IgD-negative memory B cell (primary cell): ENCODE results near the gene KAZN. TPM values are rescaled to one million over a fixed set of nuclear protein-coding genes. Genes with fewer than 3 reads are reported as not detected.
A peak's percentile ranks its signal among the peaks of the same experiment; 100 is the strongest.

Source experiments
- H3K27ac Mint-ChIP-seq, 3 donors: one replicate each; pipeline ENCODE4 v1.8.0; 2020 to 2022; ENCODE audit warnings: mild to moderate bottlenecking in 3 of 3, mixed read lengths in 3 of 3, moderate library complexity in 1 of 3
- H3K27me3 Mint-ChIP-seq: one replicate; pipeline ENCODE4 v1.8.0; 2021; ENCODE audit warnings: mixed read lengths
- H3K36me3 Mint-ChIP-seq: one replicate; pipeline ENCODE4 v1.8.0; 2020; ENCODE audit warnings: mild to moderate bottlenecking, mixed read lengths
- H3K4me1 Mint-ChIP-seq, 3 donors: one replicate each; pipeline ENCODE4 v1.8.0; 2020 to 2022; ENCODE audit warnings: mixed read lengths in 3 of 3, mild to moderate bottlenecking in 1 of 3
- H3K4me3 Mint-ChIP-seq, 4 donors: one replicate each; pipeline ENCODE4 v1.8.0; 2020 to 2022; ENCODE audit warnings: mild to moderate bottlenecking in 4 of 4, mixed read lengths in 4 of 4, moderate library complexity in 3 of 4
- H3K9me3 Mint-ChIP-seq, 3 donors: one replicate each; pipeline ENCODE4 v1.8.0; 2020 to 2021; ENCODE audit warnings: mixed read lengths in 3 of 3, mild to moderate bottlenecking in 1 of 3
- polyA plus RNA-seq: library from polyadenylated mRNA; unstranded; fragments of 300-500 nt; fragmentation: Illumina TruSeq; gene quantifications from one replicate; pipeline ENCODE4 v1.2.3, GENCODE V29; 2021

KAZN gene
- polyA plus RNA-seq, 1 donor from 2014 or later: not detected

DNA sequence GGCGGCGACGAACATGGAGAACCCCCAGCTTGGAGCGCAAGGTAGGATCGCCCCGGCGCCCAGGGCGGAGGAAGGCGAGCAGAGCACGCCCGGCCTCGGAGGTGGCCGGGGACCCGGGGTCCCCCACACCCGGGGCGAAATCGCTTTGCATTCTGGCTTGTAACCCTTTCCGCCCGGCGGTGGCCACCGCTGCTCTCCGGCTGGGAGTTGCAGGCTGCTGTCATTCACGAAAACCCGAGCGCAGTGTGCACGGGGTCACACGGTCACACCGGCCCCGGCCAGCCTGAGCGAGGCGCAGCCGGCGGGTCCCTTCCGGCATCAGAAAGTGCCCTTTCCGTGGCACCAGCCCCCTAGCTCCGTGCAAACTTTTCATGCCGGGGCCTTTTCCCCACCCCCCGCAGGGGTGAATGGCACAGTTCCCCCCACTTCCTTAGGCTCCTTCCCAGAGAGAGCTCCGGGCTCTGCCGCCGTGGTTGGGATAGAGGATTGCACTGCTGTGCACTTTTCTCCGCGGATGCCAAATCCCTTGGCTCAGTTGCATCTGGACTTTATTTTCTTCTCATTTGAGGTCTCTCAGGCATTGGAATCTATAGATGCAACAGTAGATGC lies 802 bp downstream of the KAZN start:
- peaks cover 0 to 2% (median 0%) of the 10 kb centered on the region in 3 donors for H3K9me3 Mint-ChIP-seq
- H3K27me3 Mint-ChIP-seq: peaks cover 51% of the 10 kb centered on the region
- peak overlapping the region in 1 of 4 donors; percentile 23 for H3K4me3 Mint-ChIP-seq
- H3K27ac Mint-ChIP-seq: peak overlapping the region in 1 of 3 donors; percentile 70
- peaks cover 0 to 2% (median 0%) of the 10 kb centered on the region in 3 donors for H3K4me1 Mint-ChIP-seq
- no peaks in the 10 kb centered on the region for H3K36me3 Mint-ChIP-seq

DNA sequence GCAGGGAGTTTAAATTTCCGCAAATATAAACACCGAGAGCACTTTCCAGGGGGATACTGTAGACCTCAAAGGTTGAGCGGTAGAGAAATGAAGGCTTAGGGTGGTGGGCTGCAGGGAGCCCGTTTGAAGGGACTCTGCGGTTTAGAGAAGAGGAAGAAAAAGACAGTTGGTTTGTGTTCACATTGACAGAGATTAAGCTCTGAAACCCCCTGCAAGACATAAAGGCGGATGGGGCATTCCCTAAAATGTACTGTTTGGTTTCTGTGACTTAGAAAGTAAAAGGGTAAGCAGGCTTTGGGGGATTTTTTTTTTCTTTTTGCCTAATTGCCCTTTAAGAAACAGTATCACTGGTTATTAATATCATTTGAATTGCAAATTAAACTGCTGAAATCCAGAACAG lies 1.3 kb downstream of the KAZN start:
- no peaks in the 10 kb centered on the region for H3K36me3 Mint-ChIP-seq
- H3K9me3 Mint-ChIP-seq: peaks cover 0 to 2% (median 0%) of the 10 kb centered on the region in 3 donors
- H3K27me3 Mint-ChIP-seq: peaks cover 51% of the 10 kb centered on the region
- H3K27ac Mint-ChIP-seq: peak overlapping the region in 1 of 3 donors; percentile 70
- peaks cover 0 to 2% (median 0%) of the 10 kb centered on the region in 3 donors for H3K4me1 Mint-ChIP-seq
- H3K4me3 Mint-ChIP-seq: no peak overlapping the region

DNA sequence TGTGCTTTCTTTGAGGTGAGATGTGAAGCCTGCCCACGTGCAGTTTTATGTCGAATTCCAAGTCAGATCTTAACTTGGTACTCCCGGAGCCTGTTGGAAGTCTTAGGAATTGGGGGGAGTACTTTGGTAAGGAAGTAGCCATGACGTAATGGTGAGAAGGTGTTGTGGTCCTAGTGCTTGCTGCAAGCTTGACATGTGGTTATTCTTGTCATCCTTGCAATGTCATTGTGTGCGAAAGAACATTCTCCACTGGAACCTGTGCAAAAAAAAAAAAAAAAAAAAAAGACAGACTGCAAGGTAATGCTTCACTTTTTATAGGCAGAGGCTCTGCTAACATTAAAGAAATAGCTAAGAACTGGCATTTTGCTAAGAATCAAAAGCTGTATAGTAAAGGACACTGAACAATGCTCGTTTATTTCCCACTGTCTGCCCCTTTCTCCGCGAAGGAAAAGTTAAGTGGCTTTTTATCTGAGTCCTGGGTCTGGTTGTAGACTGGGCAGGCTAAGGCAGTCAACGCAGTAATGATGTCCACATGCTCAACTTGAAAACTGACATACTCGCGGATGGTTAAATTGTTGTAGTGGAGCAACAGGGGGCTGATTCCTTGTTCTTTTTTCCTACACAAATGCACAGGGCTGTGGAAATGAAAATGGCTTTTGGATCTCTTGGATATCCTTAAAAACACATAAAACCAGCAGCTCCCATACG lies 2.1 kb downstream of the KAZN start:
- Mint-ChIP-seq H3K4me3 (no peak overlapping the region), H3K36me3 (no peaks in the 10 kb centered on the region), H3K4me1 (peaks cover 0 to 2% (median 0%) of the 10 kb centered on the region in 3 donors), H3K27ac (no peak overlapping the region), H3K27me3 (peaks cover 51% of the 10 kb centered on the region), H3K9me3 (peaks cover 0 to 2% (median 0%) of the 10 kb centered on the region in 3 donors)

DNA sequence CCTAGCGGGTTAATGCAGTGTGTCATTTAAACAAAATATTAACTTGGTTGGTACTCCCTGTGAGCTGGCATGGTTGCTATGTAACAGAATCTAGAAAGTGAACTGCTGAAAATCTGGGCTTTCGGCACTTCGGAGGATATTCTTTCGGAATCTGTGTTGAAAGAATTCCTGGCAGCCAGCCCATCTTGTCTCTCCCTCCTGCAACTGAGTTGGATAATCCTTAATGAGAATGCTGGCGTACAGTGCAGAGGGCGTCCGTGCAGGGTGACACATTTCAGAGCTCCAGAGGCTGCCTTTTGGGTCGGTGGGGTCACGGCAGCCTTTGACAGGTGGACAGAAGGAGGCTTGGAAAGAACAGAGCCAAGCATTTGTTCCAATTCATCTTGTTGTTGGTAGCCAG lies 3.7 kb downstream of the KAZN start:
- H3K4me3 Mint-ChIP-seq: no peak overlapping the region
- peaks cover 0 to 2% (median 0%) of the 10 kb centered on the region in 3 donors for H3K4me1 Mint-ChIP-seq
- H3K36me3 Mint-ChIP-seq: no peaks in the 10 kb centered on the region
- H3K27me3 Mint-ChIP-seq: peaks cover 44% of the 10 kb centered on the region
- H3K27ac Mint-ChIP-seq: no peak overlapping the region
- H3K9me3 Mint-ChIP-seq: peaks cover 0 to 2% (median 0%) of the 10 kb centered on the region in 3 donors

DNA sequence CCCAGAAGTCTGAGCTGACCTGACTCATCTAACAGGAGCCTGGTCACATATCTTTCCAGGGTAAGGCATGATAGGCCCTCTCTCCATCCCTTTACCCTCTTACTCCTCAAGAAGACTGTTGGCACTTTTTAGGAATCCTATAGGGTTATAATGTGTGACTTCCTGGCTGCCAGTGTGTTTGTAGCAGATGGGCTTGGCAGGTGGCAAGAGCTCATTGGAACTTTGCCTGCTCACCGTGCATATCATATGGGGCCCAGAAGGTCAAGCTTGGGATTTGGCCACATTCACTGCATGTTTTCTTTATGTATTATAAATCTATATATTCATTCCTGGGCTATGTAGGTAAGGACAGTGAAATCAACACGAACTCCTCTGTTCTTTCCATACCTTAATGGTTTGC lies 5.2 kb downstream of the KAZN start:
- Mint-ChIP-seq H3K27ac (no peak overlapping the region), H3K4me3 (no peak overlapping the region), H3K4me1 (peaks cover 0 to 2% (median 0%) of the 10 kb centered on the region in 3 donors), H3K36me3 (no peaks in the 10 kb centered on the region), H3K27me3 (peaks cover 41% of the 10 kb centered on the region), H3K9me3 (peaks cover 0 to 2% (median 0%) of the 10 kb centered on the region in 3 donors)

DNA sequence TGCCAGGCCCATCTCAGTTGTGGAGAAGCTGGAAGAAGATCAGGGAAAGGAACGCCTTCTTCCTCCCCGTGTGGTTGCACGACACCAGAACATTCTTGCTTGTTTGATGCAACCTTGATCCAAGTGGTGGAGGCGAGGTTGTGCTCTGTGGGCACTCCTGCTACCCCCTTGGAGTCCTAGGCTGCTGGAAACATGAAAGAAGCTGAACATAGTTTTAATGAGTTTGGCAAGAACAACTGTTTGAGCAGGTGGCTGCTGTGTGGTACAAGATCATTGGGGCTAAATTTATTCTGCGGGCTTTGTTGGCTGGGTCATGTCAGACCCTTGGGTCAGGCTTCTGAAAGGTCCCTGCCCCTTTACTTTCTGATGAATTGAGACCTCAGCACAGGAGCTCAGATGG lies 5.9 kb downstream of the KAZN start:
- peaks cover 0 to 2% (median 0%) of the 10 kb centered on the region in 3 donors for H3K9me3 Mint-ChIP-seq
- H3K36me3 Mint-ChIP-seq: no peaks in the 10 kb centered on the region
- H3K4me1 Mint-ChIP-seq: peaks cover 0 to 2% (median 0%) of the 10 kb centered on the region in 3 donors
- no peak overlapping the region for H3K27ac Mint-ChIP-seq
- H3K27me3 Mint-ChIP-seq: peaks cover 38% of the 10 kb centered on the region
- no peak overlapping the region for H3K4me3 Mint-ChIP-seq

DNA sequence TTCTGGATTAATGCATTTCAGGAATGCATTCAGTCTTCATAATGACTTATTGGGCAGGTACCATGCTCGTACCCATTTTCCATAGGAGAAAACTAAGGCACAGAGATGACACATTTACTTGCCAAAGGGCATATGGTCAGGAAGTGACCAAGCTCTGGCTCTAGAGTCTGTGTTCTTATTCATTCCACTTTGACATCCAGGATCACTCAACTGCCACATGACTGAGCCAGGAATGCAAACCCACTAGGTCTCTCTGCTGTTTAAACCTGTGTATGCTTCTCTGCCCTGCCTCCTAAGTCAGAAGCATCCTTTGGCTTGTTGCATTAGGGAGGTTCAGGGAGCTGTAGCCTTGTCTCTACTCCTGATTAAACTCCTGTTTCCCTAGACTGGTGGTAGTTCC lies 7.5 kb downstream of the KAZN start:
- Mint-ChIP-seq H3K36me3 (no peaks in the 10 kb centered on the region), H3K4me3 (no peak overlapping the region), H3K27ac (no peak overlapping the region), H3K27me3 (peaks cover 26% of the 10 kb centered on the region), H3K9me3 (peaks cover 0 to 5% (median 0%) of the 10 kb centered on the region in 3 donors), H3K4me1 (no peaks in the 10 kb centered on the region)

DNA sequence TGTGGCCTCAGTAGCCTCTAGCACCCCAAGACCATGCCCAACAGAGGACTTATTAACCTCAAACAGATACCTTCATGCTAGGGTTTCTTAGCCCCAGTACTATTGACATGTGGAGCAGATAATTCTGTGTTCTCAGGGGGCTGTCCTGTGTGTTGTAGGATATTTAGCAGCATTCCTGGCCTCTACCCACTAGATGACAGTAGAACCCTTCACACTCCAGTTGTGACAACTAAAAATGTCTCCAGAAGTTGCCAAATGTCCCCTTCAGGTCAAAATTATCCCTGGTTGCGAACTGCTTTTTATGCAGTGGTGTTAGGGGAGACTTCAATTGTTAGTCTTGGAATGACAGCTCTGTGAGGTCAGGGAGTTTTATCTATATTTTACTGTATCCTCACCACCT lies 8.1 kb downstream of the KAZN start:
- Mint-ChIP-seq H3K27me3 (peaks cover 21% of the 10 kb centered on the region), H3K9me3 (peaks cover 0 to 5% (median 0%) of the 10 kb centered on the region in 3 donors), H3K36me3 (no peaks in the 10 kb centered on the region), H3K4me3 (peak overlapping the region in 1 of 4 donors; percentile 30), H3K4me1 (no peaks in the 10 kb centered on the region), H3K27ac (no peak overlapping the region)

DNA sequence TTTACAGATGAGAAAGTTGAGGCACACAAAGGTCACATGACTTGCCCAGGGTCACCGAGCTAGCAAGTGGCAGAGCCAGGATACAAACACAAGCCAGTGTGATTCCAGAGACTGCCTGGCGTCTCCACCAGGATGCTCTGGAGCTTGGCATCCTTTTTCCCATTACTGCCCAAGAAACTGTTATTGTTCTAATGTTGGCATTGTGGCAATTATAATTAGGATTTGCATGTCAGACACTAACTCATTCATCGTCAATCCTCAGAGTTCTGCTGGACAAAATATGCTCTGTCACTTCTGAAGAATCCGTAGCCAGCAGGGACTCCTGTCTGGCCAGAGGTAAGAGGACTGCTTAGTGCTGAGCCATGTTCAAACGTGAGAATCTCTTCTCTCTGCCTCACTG lies 8.8 kb downstream of the KAZN start:
- Mint-ChIP-seq H3K27ac (no peak overlapping the region), H3K9me3 (peaks cover 0 to 5% (median 0%) of the 10 kb centered on the region in 3 donors), H3K4me1 (no peaks in the 10 kb centered on the region)

DNA sequence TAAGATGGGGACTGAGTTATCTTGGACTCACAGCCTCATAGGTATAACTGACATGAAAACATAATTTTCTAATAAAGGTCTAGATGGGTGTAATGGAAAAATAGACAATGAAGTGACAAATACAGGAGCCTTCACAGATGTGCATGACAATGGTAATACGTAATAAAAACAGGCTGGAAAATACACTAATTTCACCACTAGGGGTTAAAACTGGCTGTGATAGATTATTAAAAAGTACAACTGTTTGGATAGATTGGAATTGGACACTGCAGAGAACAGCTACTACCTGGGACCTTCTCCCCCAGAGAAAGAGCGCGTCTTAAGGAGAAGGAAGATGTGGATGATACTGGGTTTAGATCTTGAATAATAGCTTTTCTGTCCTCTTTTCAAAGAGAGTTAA lies 9.8 kb downstream of the KAZN start:
- Mint-ChIP-seq H3K36me3 (no peaks in the 10 kb centered on the region), H3K27me3 (peaks cover 7% of the 10 kb centered on the region), H3K4me1 (no peaks in the 10 kb centered on the region), H3K4me3 (no peak overlapping the region), H3K9me3 (peaks cover 0 to 5% (median 0%) of the 10 kb centered on the region in 3 donors), H3K27ac (no peak overlapping the region)

More for the DNA sequence above, 8.8 kb downstream of the KAZN start:
- Mint-ChIP-seq H3K27me3 (peaks cover 15% of the 10 kb centered on the region), H3K36me3 (no peaks in the 10 kb centered on the region), H3K4me3 (no peak overlapping the region)

DNA sequence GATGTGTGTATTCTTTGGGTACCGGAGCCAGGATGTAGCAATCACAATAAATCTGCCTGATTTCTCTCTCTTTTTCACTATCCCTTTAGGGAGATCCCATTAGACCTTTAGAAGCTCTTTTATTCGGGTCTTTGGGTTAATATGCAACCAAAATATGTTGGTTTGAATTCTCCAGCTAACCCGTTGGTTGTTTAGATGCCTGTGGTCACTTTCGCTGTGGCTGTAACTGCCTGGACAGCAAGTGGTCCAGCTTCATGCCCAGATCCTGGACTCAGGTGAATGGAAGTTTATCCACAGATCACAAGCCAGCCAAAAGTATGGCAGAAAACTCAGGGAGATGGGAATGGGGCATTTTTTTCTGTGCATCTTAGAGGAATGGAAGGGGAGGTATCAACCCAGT lies 12.3 kb downstream of the KAZN start:
- peaks cover 5% of the 10 kb centered on the region for H3K27me3 Mint-ChIP-seq
- peaks cover 0 to 3% (median 0%) of the 10 kb centered on the region in 3 donors for H3K9me3 Mint-ChIP-seq
- H3K36me3 Mint-ChIP-seq: no peaks in the 10 kb centered on the region
- peak overlapping the region in 1 of 4 donors; percentile 9 for H3K4me3 Mint-ChIP-seq
- H3K4me1 Mint-ChIP-seq: no peaks in the 10 kb centered on the region
- H3K27ac Mint-ChIP-seq: no peak overlapping the region

DNA sequence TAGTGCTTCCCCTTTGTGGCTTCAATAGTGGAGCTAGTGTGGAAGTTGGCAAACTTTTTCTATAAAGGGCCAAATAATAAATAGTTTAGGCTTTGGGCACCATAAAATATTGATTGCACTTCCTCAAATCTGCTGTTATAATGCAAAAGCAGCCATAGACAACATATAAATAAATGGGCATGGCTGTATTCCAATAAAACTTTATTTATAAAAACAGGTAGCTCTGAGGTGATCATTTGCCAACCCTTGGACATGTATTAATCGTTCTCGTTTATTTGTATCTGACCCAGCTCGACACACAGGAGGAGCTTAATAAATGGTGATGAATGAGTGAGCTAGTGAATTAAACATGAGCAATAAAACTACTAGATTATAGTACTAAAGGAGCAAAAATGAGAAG lies 13.3 kb downstream of the KAZN start:
- Mint-ChIP-seq H3K4me3 (no peak overlapping the region), H3K27ac (no peak overlapping the region), H3K4me1 (no peaks in the 10 kb centered on the region), H3K9me3 (peaks cover 0 to 3% (median 0%) of the 10 kb centered on the region in 3 donors), H3K36me3 (no peaks in the 10 kb centered on the region), H3K27me3 (peaks cover 7% of the 10 kb centered on the region)

DNA sequence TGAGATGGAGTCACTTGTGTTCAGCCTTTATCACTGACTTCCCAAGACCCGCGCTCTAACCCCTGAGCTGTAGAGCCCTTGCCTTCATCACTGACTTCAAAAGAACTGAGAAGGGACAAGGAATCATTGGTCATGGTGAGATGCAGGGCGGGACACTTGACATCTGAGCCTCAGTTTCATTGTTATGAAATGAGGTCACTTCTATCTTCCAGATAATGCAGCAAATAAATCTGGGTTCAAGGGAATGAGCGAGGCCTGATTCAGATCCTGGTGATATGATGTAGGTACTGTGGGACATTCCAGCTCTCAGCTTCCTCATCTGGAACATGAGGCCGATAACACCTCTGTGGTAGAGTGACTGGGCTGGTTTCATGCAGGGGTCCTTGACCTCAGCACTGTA lies 13.8 kb downstream of the KAZN start:
- Mint-ChIP-seq H3K9me3 (peaks cover 0 to 3% (median 0%) of the 10 kb centered on the region in 3 donors), H3K36me3 (no peaks in the 10 kb centered on the region), H3K4me3 (no peak overlapping the region), H3K27ac (no peak overlapping the region), H3K27me3 (peaks cover 5% of the 10 kb centered on the region), H3K4me1 (no peaks in the 10 kb centered on the region)

DNA sequence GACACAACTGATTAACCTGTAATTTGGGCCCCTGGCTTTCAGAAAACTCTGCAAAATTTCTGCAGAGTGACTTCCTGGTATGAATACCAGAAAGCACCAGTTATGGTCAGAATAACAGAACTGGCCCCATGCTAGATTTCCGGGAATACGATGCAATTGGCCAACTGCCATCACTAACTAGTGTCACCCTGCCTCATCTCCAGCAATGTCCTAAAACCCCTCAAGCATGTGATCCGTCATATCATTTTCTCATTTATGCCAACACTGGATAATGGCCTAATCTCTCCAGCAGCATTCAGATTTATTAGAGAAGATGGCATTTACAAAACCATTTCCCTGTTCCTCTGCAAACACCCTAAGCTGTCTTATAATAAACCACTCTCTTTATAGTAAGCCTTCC lies 15.4 kb downstream of the KAZN start:
- H3K36me3 Mint-ChIP-seq: no peaks in the 10 kb centered on the region
- peaks cover 3% of the 10 kb centered on the region for H3K27me3 Mint-ChIP-seq
- H3K4me1 Mint-ChIP-seq: no peaks in the 10 kb centered on the region
- no peak overlapping the region for H3K4me3 Mint-ChIP-seq
- H3K27ac Mint-ChIP-seq: no peak overlapping the region
- peaks cover 0 to 6% (median 0%) of the 10 kb centered on the region in 3 donors for H3K9me3 Mint-ChIP-seq

DNA sequence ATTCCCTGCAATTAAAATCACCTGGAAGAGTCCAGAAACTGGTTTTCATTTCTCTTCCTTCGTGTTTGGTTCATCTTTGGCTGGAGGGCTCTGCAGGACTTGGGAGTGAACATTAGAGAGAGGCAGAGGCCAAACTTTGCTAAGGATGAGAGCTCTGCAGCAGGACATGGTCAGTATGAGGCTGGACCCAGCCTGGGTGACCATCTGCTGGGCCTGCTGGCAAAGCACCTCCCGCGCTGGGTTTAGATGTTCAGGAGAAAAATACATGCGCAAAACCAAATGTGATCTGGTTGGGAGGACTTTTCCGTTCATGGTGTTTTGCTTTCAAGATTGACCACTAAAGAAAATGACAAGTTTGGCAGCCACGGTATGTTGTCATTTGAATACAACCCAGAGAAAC lies 15.9 kb downstream of the KAZN start:
- Mint-ChIP-seq H3K9me3 (peaks cover 0 to 7% (median 0%) of the 10 kb centered on the region in 3 donors), H3K36me3 (no peaks in the 10 kb centered on the region), H3K4me1 (no peaks in the 10 kb centered on the region), H3K4me3 (peak overlapping the region in 1 of 4 donors; percentile 50), H3K27ac (no peak overlapping the region), H3K27me3 (peaks cover 3% of the 10 kb centered on the region)
